ENCODE data around the gene RNH1.

RNH1 gene

DNA sequence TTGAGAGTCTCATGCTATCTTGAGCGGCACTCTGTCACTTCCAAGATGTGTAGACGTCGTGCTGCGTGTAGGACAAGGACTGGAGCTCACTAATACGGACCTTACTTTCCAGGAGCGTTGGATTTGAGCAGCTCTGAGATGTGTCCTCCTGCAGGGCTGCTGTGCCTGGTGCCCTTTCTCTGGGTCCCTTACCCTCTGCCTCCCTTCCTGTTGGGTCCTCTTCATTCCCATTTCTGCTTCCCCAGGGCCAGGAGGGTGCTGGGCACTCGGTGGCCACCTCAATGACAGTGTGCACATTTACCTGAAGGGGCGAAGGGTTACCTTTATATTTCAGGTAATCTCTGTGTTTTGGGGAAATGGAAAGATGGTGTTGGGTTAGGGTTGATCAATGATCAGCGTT, 53.0 kb downstream of the RNH1 start:
- H3K27me3 ChIP-seq (replicated peaks; ENCODE audit: insufficient read depth, low read length), result no peaks in the 10 kb centered on the region
- H2AFZ ChIP-seq (ENCODE audit: low read length), result no peak overlapping the region
- no peaks in the 10 kb centered on the region for H3K9me3 ChIP-seq (replicated peaks; ENCODE audit: insufficient read depth, low read length)
- H3K9ac ChIP-seq (ENCODE audit: low read length), result no peak overlapping the region
- no peak overlapping the region for H3K4me3 ChIP-seq (ENCODE audit: low read length)
- no peaks in the 10 kb centered on the region for H3K9me2 ChIP-seq (replicated peaks; ENCODE audit: insufficient read depth, low read length)
- H4K20me1 ChIP-seq (ENCODE audit: insufficient read depth, low read length), result no peaks in the 10 kb centered on the region
- peaks cover 22% of the 10 kb centered on the region for H3K79me2 ChIP-seq (ENCODE audit: low read length)
- H3K27ac ChIP-seq (ENCODE audit: low read length), result no peak overlapping the region
- TF ChIP-seq EZH2 (optimal IDR thresholded peaks at IDR 0.05; ENCODE audit: low read depth, low read length), result no peak
- no peak for TF ChIP-seq EZH2phosphoT487 (IDR thresholded peaks at IDR 0.05; ENCODE audit: low read length)
- TF ChIP-seq CTCF (IDR thresholded peaks at IDR 0.05; ENCODE audit: low read length), result no peak
- peaks cover 4% of the 10 kb centered on the region for H3F3A ChIP-seq (ENCODE audit: insufficient read depth, low read length)
- no peak overlapping the region for H3K4me2 ChIP-seq (ENCODE audit: low read depth, low read length)
- H3K4me1 ChIP-seq (ENCODE audit: low read length), result peaks cover 12% of the 10 kb centered on the region
- H3K36me3 ChIP-seq (replicated peaks; ENCODE audit: insufficient read depth, low read length), result no peaks in the 10 kb centered on the region
- DNase-seq, result no peak

GRCh38 chr11:453564-453963, 53.5 kb downstream of the RNH1 start:
- Histone ChIP-seq H3K79me2 (ENCODE audit: low read length) (peaks cover 22% of the 10 kb centered on the region), H3K4me3 (ENCODE audit: low read length) (no peak overlapping the region), H3K9ac (ENCODE audit: low read length) (no peak overlapping the region), H3K4me1 (ENCODE audit: low read length) (peaks cover 16% of the 10 kb centered on the region), H3K4me2 (ENCODE audit: low read depth, low read length) (no peak overlapping the region), H3K9me3 (replicated peaks; ENCODE audit: insufficient read depth, low read length) (no peaks in the 10 kb centered on the region), H3K27ac (ENCODE audit: low read length) (no peak overlapping the region), H3F3A (ENCODE audit: insufficient read depth, low read length) (peaks cover 9% of the 10 kb centered on the region), H4K20me1 (ENCODE audit: insufficient read depth, low read length) (no peaks in the 10 kb centered on the region), H2AFZ (ENCODE audit: low read length) (no peak overlapping the region), H3K36me3 (replicated peaks; ENCODE audit: insufficient read depth, low read length) (no peaks in the 10 kb centered on the region), H3K9me2 (replicated peaks; ENCODE audit: insufficient read depth, low read length) (no peaks in the 10 kb centered on the region), H3K27me3 (replicated peaks; ENCODE audit: insufficient read depth, low read length) (no peaks in the 10 kb centered on the region)
- no peak for DNase-seq
- TF ChIP-seq CTCF (IDR thresholded peaks at IDR 0.05; ENCODE audit: low read length) (no peak), EZH2phosphoT487 (IDR thresholded peaks at IDR 0.05; ENCODE audit: low read length) (no peak), EZH2 (optimal IDR thresholded peaks at IDR 0.05; ENCODE audit: low read depth, low read length) (no peak)

DNA sequence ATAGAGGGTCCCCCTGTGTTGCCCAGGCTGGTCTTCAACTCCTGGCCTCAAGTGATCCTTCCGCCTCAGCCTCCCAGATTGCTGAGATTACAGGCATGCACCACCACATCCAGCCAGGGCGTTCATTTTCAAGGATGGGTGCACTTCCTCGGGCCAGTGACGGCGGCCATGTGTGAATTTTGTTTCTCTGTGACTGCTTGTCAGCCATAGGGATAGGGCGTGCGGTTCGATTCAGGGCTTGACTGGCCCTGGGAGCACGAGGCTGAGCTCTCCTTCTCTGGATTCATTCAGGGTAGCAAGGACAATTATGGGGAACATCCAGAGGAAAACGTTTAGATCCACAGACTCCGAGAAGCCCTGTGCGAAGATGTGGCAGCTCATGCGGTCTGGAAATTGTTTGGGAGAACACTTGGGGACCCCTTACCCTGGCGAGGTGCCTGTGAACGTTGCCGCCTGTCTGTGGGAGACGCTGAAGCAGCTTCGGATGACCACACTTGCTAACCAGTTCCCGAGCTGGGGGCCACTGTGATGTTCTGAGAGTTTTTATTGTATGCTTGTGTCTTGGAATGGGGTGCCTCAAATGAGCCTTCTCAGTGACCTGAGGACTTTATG, 54.0 kb downstream of the RNH1 start:
- no peak for TF ChIP-seq CTCF (IDR thresholded peaks at IDR 0.05; ENCODE audit: low read length)
- no peak for TF ChIP-seq EZH2phosphoT487 (IDR thresholded peaks at IDR 0.05; ENCODE audit: low read length)
- no peak for TF ChIP-seq EZH2 (optimal IDR thresholded peaks at IDR 0.05; ENCODE audit: low read depth, low read length)
- H2AFZ ChIP-seq (ENCODE audit: low read length), result no peak overlapping the region
- no peaks in the 10 kb centered on the region for H3K9me3 ChIP-seq (replicated peaks; ENCODE audit: insufficient read depth, low read length)
- peaks cover 14% of the 10 kb centered on the region for H3F3A ChIP-seq (ENCODE audit: insufficient read depth, low read length)
- H3K27me3 ChIP-seq (replicated peaks; ENCODE audit: insufficient read depth, low read length), result no peaks in the 10 kb centered on the region
- H4K20me1 ChIP-seq (ENCODE audit: insufficient read depth, low read length), result no peaks in the 10 kb centered on the region
- DNase-seq, result no peak
- H3K27ac ChIP-seq (ENCODE audit: low read length), result no peak overlapping the region
- peaks cover 17% of the 10 kb centered on the region for H3K4me1 ChIP-seq (ENCODE audit: low read length)
- no peak overlapping the region for H3K4me2 ChIP-seq (ENCODE audit: low read depth, low read length)
- no peak overlapping the region for H3K4me3 ChIP-seq (ENCODE audit: low read length)
- no peak overlapping the region for H3K9ac ChIP-seq (ENCODE audit: low read length)
- peaks cover 22% of the 10 kb centered on the region for H3K79me2 ChIP-seq (ENCODE audit: low read length)
- H3K36me3 ChIP-seq (replicated peaks; ENCODE audit: insufficient read depth, low read length), result no peaks in the 10 kb centered on the region
- no peaks in the 10 kb centered on the region for H3K9me2 ChIP-seq (replicated peaks; ENCODE audit: insufficient read depth, low read length)
